IMR-90 (cell line): Measurements from ENCODE around the gene DNAJC17. TPM values are rescaled to one million over a fixed set of nuclear protein-coding genes. Genes with fewer than 3 reads are reported as not detected.

Experiments used
- ATAC-seq: fragments of 200-7000 bp; cut with Tn5 transposase; 2 replicates; pipeline ENCODE4 v1.9.1; 2020; ENCODE audit warnings: low read depth, mild to moderate bottlenecking, moderate library complexity
- BruUV-seq: library from RNA; stranded (reverse); fragments of 400-500 nt; replicated peaks from 2 replicates; lab custom pipeline; 2021; lab: Mats Ljungman, UMichigan
- CTCF ChIA-PET: fragments of 300-600 bp; formaldehyde crosslinking; extraction: SDS; loops from one replicate; lab custom pipeline; 2021; ENCODE audit warnings: antibody characterized with exemption; lab: Yijun Ruan, JAX
- POLR2A ChIA-PET: fragments of 300-600 bp; sonication (Branson Sonifier 250); formaldehyde crosslinking; loops from one replicate; lab custom pipeline; 2022; ENCODE audit warnings: antibody characterized with exemption; ENCODE audit not compliant: unreplicated experiment; lab: Charles Lee
- DNase-seq: peaks from one replicate; pipeline ENCODE4 v3.0.0; 2013
- H2AFZ ChIP-seq: replicated peaks from 2 replicates; pipeline ENCODE3; 2013; ENCODE audit warnings: low read length, mild to moderate bottlenecking; ENCODE audit not compliant: poor library complexity
- H2AK5ac ChIP-seq: 2 replicates; pipeline ENCODE4 v1.6.1; 2013; ENCODE audit warnings: low read depth, low read length, inconsistent platforms
- H2AK9ac ChIP-seq: replicated peaks from 2 replicates; pipeline ENCODE3; 2013; ENCODE audit warnings: mild to moderate bottlenecking, low read depth, low read length, moderate library complexity; ENCODE audit not compliant: poor library complexity
- H2BK120ac ChIP-seq: 2 replicates; pipeline ENCODE4 v1.6.1; 2013; ENCODE audit warnings: low read depth, low read length, inconsistent platforms
- H2BK15ac ChIP-seq: 3 replicates; pipeline ENCODE4 v1.6.1; 2013; ENCODE audit warnings: low read depth, low read length, inconsistent platforms
- H2BK20ac ChIP-seq: 2 replicates; pipeline ENCODE4 v1.6.1; 2013; ENCODE audit warnings: low read depth, mild to moderate bottlenecking, inconsistent platforms, low read length, moderate library complexity
- H2BK5ac ChIP-seq: 2 replicates; pipeline ENCODE4 v1.6.1; 2013; ENCODE audit warnings: mild to moderate bottlenecking, low read depth, low read length, inconsistent platforms; ENCODE audit not compliant: poor library complexity, severe bottlenecking
- H3K14ac ChIP-seq: replicated peaks from 2 replicates; pipeline ENCODE4 v1.6.1; 2013; ENCODE audit warnings: low read depth, low read length, inconsistent platforms
- H3K18ac ChIP-seq: 2 replicates; pipeline ENCODE4 v1.6.1; 2013; ENCODE audit warnings: low read depth, low read length, control low read depth
- H3K23ac ChIP-seq: 2 replicates; pipeline ENCODE4 v1.6.1; 2013; ENCODE audit warnings: low read depth, low read length, inconsistent platforms
- H3K27ac ChIP-seq: 2 replicates; pipeline ENCODE4 v1.5.1; 2013; ENCODE audit warnings: mild to moderate bottlenecking, control low read depth, low read length; ENCODE audit not compliant: insufficient read depth
- H3K27me3 ChIP-seq: 2 replicates; pipeline ENCODE4 v1.6.1; 2013; ENCODE audit warnings: low read length; ENCODE audit not compliant: control insufficient read depth, insufficient read depth
- H3K36me3 ChIP-seq: 2 replicates; pipeline ENCODE4 v1.6.1; 2013; ENCODE audit warnings: low read length, mixed read lengths; ENCODE audit not compliant: control insufficient read depth, insufficient read depth
- H3K4ac ChIP-seq: 2 replicates; pipeline ENCODE4 v1.6.1; 2013; ENCODE audit warnings: low read depth, low read length, inconsistent platforms
- H3K4me1 ChIP-seq: 2 replicates; pipeline ENCODE4 v1.6.1; 2013; ENCODE audit warnings: low read length, mixed read lengths; ENCODE audit not compliant: control insufficient read depth, insufficient read depth
- H3K4me2 ChIP-seq: 2 replicates; pipeline ENCODE4 v1.6.1; 2013; ENCODE audit warnings: low read depth, mild to moderate bottlenecking, control low read depth, low read length, moderate library complexity
- H3K4me3 ChIP-seq: 2 replicates; pipeline ENCODE4 v1.5.1; 2013; ENCODE audit warnings: low read depth, mild to moderate bottlenecking, control low read depth, low read length, moderate library complexity; ENCODE audit not compliant: insufficient read depth
- H3K56ac ChIP-seq: 2 replicates; pipeline ENCODE4 v1.6.1; 2013; ENCODE audit warnings: low read length, inconsistent platforms; ENCODE audit not compliant: insufficient read depth; ENCODE audit errors: extremely low read depth
- H3K79me1 ChIP-seq, 2 experiments: 2 replicates each; pipeline ENCODE4 v1.6.1; 2013; ENCODE audit warnings: low read length in 2 of 2, inconsistent platforms in 1 of 2, low read depth in 1 of 2
- H3K9ac ChIP-seq: 2 replicates; pipeline ENCODE4 v1.6.1; 2013; ENCODE audit warnings: low read depth, low read length, control low read depth
- H3K9me1 ChIP-seq: 2 replicates; pipeline ENCODE4 v1.6.1; 2013; ENCODE audit warnings: low read length, inconsistent platforms; ENCODE audit not compliant: insufficient read depth
- H3K9me3 ChIP-seq: 2 replicates; pipeline ENCODE4 v1.6.1; 2013; ENCODE audit warnings: low read length; ENCODE audit not compliant: control insufficient read depth, insufficient read depth
- H4K20me1 ChIP-seq: 2 replicates; pipeline ENCODE4 v1.6.1; 2013; ENCODE audit warnings: low read length, inconsistent platforms; ENCODE audit not compliant: insufficient read depth
- H4K5ac ChIP-seq: 2 replicates; pipeline ENCODE4 v1.6.1; 2013; ENCODE audit warnings: mild to moderate bottlenecking, low read depth, low read length, control low read depth
- H4K8ac ChIP-seq, 2 experiments: 2 replicates each; pipeline ENCODE4 v1.6.1; 2013; ENCODE audit warnings: low read depth in 2 of 2, low read length in 2 of 2, control low read depth in 1 of 2, inconsistent platforms in 1 of 2
- H4K91ac ChIP-seq: 2 replicates; pipeline ENCODE4 v1.6.1; 2013; ENCODE audit warnings: low read depth, low read length, inconsistent platforms; ENCODE audit not compliant: insufficient read depth
- CEBPB ChIP-seq: IDR thresholded peaks from 2 replicates; pipeline ENCODE4 v1.6.1; 2012; ENCODE audit warnings: low read depth, low read length, improper control_type of control experiment
- MAFK ChIP-seq: IDR thresholded peaks from 2 replicates; pipeline ENCODE4 v1.6.1; 2012; ENCODE audit warnings: low read depth, low read length, improper control_type of control experiment
- MXI1 ChIP-seq: IDR thresholded peaks from 2 replicates; pipeline ENCODE4 v1.6.1; 2012; ENCODE audit warnings: low read depth, mild to moderate bottlenecking, low read length, moderate library complexity, borderline replicate concordance
- RCOR1 ChIP-seq: IDR thresholded peaks from 2 replicates; pipeline ENCODE4 v1.6.1; 2012; ENCODE audit warnings: mild to moderate bottlenecking, low read length, improper control_type of control experiment; ENCODE audit not compliant: insufficient replicate concordance
- WGBS, 2 experiments: methylation state at CpG; one replicate each; pipeline versions ENCODE4 v1.1.5 to v1.1.7; 2013; ENCODE audit warnings: missing lambda C conversion rate in 2 of 2; ENCODE audit not compliant: insufficient read length in 1 of 2; ENCODE audit errors: extremely low coverage in 2 of 2; 5-methylcytosine and 5-hydroxymethylcytosine counted together
- dilution Hi-C: fragments of 300-500 bp; cut with HindIII; formaldehyde crosslinking; loops from one replicate; pipeline ENCODE4 v1.14.3; 2018; ENCODE audit warnings: low sequenced_read_pairs; ENCODE audit not compliant: unreplicated experiment
- in situ Hi-C: fragments of 300-500 bp; cut with MboI; formaldehyde crosslinking; loops from 3 replicates; pipeline ENCODE4 v1.14.3; 2019; ENCODE audit warnings: low sequenced_read_pairs, inconsistent platforms, mixed read lengths
- intact Hi-C: fragments of 100-400 bp; cut with micrococcal nuclease; formaldehyde crosslinking; loops from 2 replicates; pipeline ENCODE4 v1.10.0; 2022
- polyA plus RNA-seq, 3 experiments: library from polyadenylated mRNA; depleted of rRNA; stranded (reverse); fragments of >200 nt; gene quantifications; 2 replicates each; pipeline ENCODE4 v1.2.3, GENCODE V29; 2012; ENCODE audit warnings: low replicate concordance in 1 of 3
- total RNA-seq: library from RNA; depleted of rRNA; stranded (reverse); fragments of >200 nt; gene quantifications from 2 replicates; pipeline ENCODE4 v1.2.3, GENCODE V29; 2012

Gene DNAJC17
- total and polyA plus RNA-seq, 2 of the 4 experiments (the other 2 are of a cell fraction): 58.6 to 107 TPM

GRCh38 chr15:40767838-40768500, 39.3 kb downstream of the DNAJC17 start:
- no peak for ATAC-seq
- CTCF ChIA-PET: no interaction called here
- H3K4me1 ChIP-seq: peaks cover 24% of the 10 kb centered on the region

More at GRCh38 chr15:40767838-40768500, 39.3 kb downstream of the DNAJC17 start:
- intact Hi-C loops: no loop called here
- Histone ChIP-seq H3K79me1 (no peaks in the 10 kb centered on the region; a peak in 1 of 4 replicates), H3K4ac (no peak overlapping the region), H3K9me1 (peaks cover 16% of the 10 kb centered on the region), H4K8ac (no peak overlapping the region), H3K9me3 (no peaks in the 10 kb centered on the region), H3K27ac (no peak overlapping the region), H3K9ac (no peak overlapping the region), H3K23ac (no peak overlapping the region), H2BK20ac (no peak overlapping the region), H3K36me3 (peaks cover 20% of the 10 kb centered on the region), H3K56ac (no peak overlapping the region), H2BK120ac (no peak overlapping the region), H4K20me1 (peaks cover 9% of the 10 kb centered on the region; the same call in 1 of the 2 replicates), H2BK15ac (no peak overlapping the region), H2BK5ac (no peak overlapping the region), H3K4me2 (no peak overlapping the region), H3K18ac (no peak overlapping the region), H3K4me3 (no peak overlapping the region), H2AK5ac (no peak overlapping the region), H3K14ac (no peak overlapping the region), H4K91ac (no peak overlapping the region), H2AK9ac (no peak overlapping the region), H3K27me3 (no peaks in the 10 kb centered on the region), H2AFZ (no peak overlapping the region), H4K5ac (no peak overlapping the region)
- dilution Hi-C loops: no loop called here
- POLR2A ChIA-PET: no interaction called here
- TF ChIP-seq MAFK (no peak), CEBPB (no peak), RCOR1 (no peak), MXI1 (no peak)
- BruUV-seq: no TSS peak
- 91% methylated on average over 20 of the region's 29 CpGs; no CpG with 5 or more reads in 1 of the 2 experiments for WGBS, 2 experiments
- in situ Hi-C loops: no loop called here
- DNase-seq: no peak
